IMR-90 (cell line): ENCODE measurements around the gene RCBTB1. TPM values are rescaled to one million over a fixed set of nuclear protein-coding genes. Genes with fewer than 3 reads are reported as not detected.

Source experiments
- ATAC-seq: fragments of 200-7000 bp; cut with Tn5 transposase; 2 replicates; pipeline ENCODE4 v1.9.1; 2020; ENCODE audit warnings: low read depth, mild to moderate bottlenecking, moderate library complexity
- BruUV-seq: library from RNA; stranded (reverse); fragments of 400-500 nt; replicated peaks from 2 replicates; lab custom pipeline; 2021; lab: Mats Ljungman, UMichigan
- CTCF ChIA-PET: fragments of 300-600 bp; formaldehyde crosslinking; extraction: SDS; loops from one replicate; lab custom pipeline; 2021; ENCODE audit warnings: antibody characterized with exemption; lab: Yijun Ruan, JAX
- POLR2A ChIA-PET: fragments of 300-600 bp; sonication (Branson Sonifier 250); formaldehyde crosslinking; loops from one replicate; lab custom pipeline; 2022; ENCODE audit warnings: antibody characterized with exemption; ENCODE audit not compliant: unreplicated experiment; lab: Charles Lee
- DNase-seq: peaks from one replicate; pipeline ENCODE4 v3.0.0; 2013
- H2AFZ ChIP-seq: replicated peaks from 2 replicates; pipeline ENCODE3; 2013; ENCODE audit warnings: low read length, mild to moderate bottlenecking; ENCODE audit not compliant: poor library complexity
- H2AK5ac ChIP-seq: 2 replicates; pipeline ENCODE4 v1.6.1; 2013; ENCODE audit warnings: low read depth, low read length, inconsistent platforms
- H2AK9ac ChIP-seq: replicated peaks from 2 replicates; pipeline ENCODE3; 2013; ENCODE audit warnings: mild to moderate bottlenecking, low read depth, low read length, moderate library complexity; ENCODE audit not compliant: poor library complexity
- H2BK120ac ChIP-seq: 2 replicates; pipeline ENCODE4 v1.6.1; 2013; ENCODE audit warnings: low read depth, low read length, inconsistent platforms
- H2BK15ac ChIP-seq: 3 replicates; pipeline ENCODE4 v1.6.1; 2013; ENCODE audit warnings: low read depth, low read length, inconsistent platforms
- H2BK20ac ChIP-seq: 2 replicates; pipeline ENCODE4 v1.6.1; 2013; ENCODE audit warnings: low read depth, mild to moderate bottlenecking, inconsistent platforms, low read length, moderate library complexity
- H2BK5ac ChIP-seq: 2 replicates; pipeline ENCODE4 v1.6.1; 2013; ENCODE audit warnings: mild to moderate bottlenecking, low read depth, low read length, inconsistent platforms; ENCODE audit not compliant: poor library complexity, severe bottlenecking
- H3K14ac ChIP-seq: replicated peaks from 2 replicates; pipeline ENCODE4 v1.6.1; 2013; ENCODE audit warnings: low read depth, low read length, inconsistent platforms
- H3K18ac ChIP-seq: 2 replicates; pipeline ENCODE4 v1.6.1; 2013; ENCODE audit warnings: low read depth, low read length, control low read depth
- H3K23ac ChIP-seq: 2 replicates; pipeline ENCODE4 v1.6.1; 2013; ENCODE audit warnings: low read depth, low read length, inconsistent platforms
- H3K27ac ChIP-seq: 2 replicates; pipeline ENCODE4 v1.5.1; 2013; ENCODE audit warnings: mild to moderate bottlenecking, control low read depth, low read length; ENCODE audit not compliant: insufficient read depth
- H3K27me3 ChIP-seq: 2 replicates; pipeline ENCODE4 v1.6.1; 2013; ENCODE audit warnings: low read length; ENCODE audit not compliant: control insufficient read depth, insufficient read depth
- H3K36me3 ChIP-seq: 2 replicates; pipeline ENCODE4 v1.6.1; 2013; ENCODE audit warnings: low read length, mixed read lengths; ENCODE audit not compliant: control insufficient read depth, insufficient read depth
- H3K4ac ChIP-seq: 2 replicates; pipeline ENCODE4 v1.6.1; 2013; ENCODE audit warnings: low read depth, low read length, inconsistent platforms
- H3K4me1 ChIP-seq: 2 replicates; pipeline ENCODE4 v1.6.1; 2013; ENCODE audit warnings: low read length, mixed read lengths; ENCODE audit not compliant: control insufficient read depth, insufficient read depth
- H3K4me2 ChIP-seq: 2 replicates; pipeline ENCODE4 v1.6.1; 2013; ENCODE audit warnings: low read depth, mild to moderate bottlenecking, control low read depth, low read length, moderate library complexity
- H3K4me3 ChIP-seq: 2 replicates; pipeline ENCODE4 v1.5.1; 2013; ENCODE audit warnings: low read depth, mild to moderate bottlenecking, control low read depth, low read length, moderate library complexity; ENCODE audit not compliant: insufficient read depth
- H3K56ac ChIP-seq: 2 replicates; pipeline ENCODE4 v1.6.1; 2013; ENCODE audit warnings: low read length, inconsistent platforms; ENCODE audit not compliant: insufficient read depth; ENCODE audit errors: extremely low read depth
- H3K79me1 ChIP-seq, 2 experiments: 2 replicates each; pipeline ENCODE4 v1.6.1; 2013; ENCODE audit warnings: low read length in 2 of 2, inconsistent platforms in 1 of 2, low read depth in 1 of 2
- H3K9ac ChIP-seq: 2 replicates; pipeline ENCODE4 v1.6.1; 2013; ENCODE audit warnings: low read depth, low read length, control low read depth
- H3K9me1 ChIP-seq: 2 replicates; pipeline ENCODE4 v1.6.1; 2013; ENCODE audit warnings: low read length, inconsistent platforms; ENCODE audit not compliant: insufficient read depth
- H3K9me3 ChIP-seq: 2 replicates; pipeline ENCODE4 v1.6.1; 2013; ENCODE audit warnings: low read length; ENCODE audit not compliant: control insufficient read depth, insufficient read depth
- H4K20me1 ChIP-seq: 2 replicates; pipeline ENCODE4 v1.6.1; 2013; ENCODE audit warnings: low read length, inconsistent platforms; ENCODE audit not compliant: insufficient read depth
- H4K5ac ChIP-seq: 2 replicates; pipeline ENCODE4 v1.6.1; 2013; ENCODE audit warnings: mild to moderate bottlenecking, low read depth, low read length, control low read depth
- H4K8ac ChIP-seq, 2 experiments: 2 replicates each; pipeline ENCODE4 v1.6.1; 2013; ENCODE audit warnings: low read depth in 2 of 2, low read length in 2 of 2, control low read depth in 1 of 2, inconsistent platforms in 1 of 2
- H4K91ac ChIP-seq: 2 replicates; pipeline ENCODE4 v1.6.1; 2013; ENCODE audit warnings: low read depth, low read length, inconsistent platforms; ENCODE audit not compliant: insufficient read depth
- BHLHE40 ChIP-seq: fragments of 150-350 bp; IDR thresholded peaks from 2 replicates; pipeline ENCODE4 v1.6.1; 2016; ENCODE audit warnings: mild to moderate bottlenecking, low read depth, low read length
- CEBPB ChIP-seq: IDR thresholded peaks from 2 replicates; pipeline ENCODE4 v1.6.1; 2012; ENCODE audit warnings: low read depth, low read length, improper control_type of control experiment
- FOS ChIP-seq: fragments of 150-350 bp; IDR thresholded peaks from 2 replicates; pipeline ENCODE4 v1.6.1; 2016; ENCODE audit warnings: low read depth, low read length
- MAFK ChIP-seq: IDR thresholded peaks from 2 replicates; pipeline ENCODE4 v1.6.1; 2012; ENCODE audit warnings: low read depth, low read length, improper control_type of control experiment
- MXI1 ChIP-seq: IDR thresholded peaks from 2 replicates; pipeline ENCODE4 v1.6.1; 2012; ENCODE audit warnings: low read depth, mild to moderate bottlenecking, low read length, moderate library complexity, borderline replicate concordance
- RFX5 ChIP-seq: IDR thresholded peaks from 2 replicates; pipeline ENCODE4 v1.8.0; 2012; ENCODE audit warnings: low read depth, mild to moderate bottlenecking, low read length, moderate library complexity
- SMC3 ChIP-seq: fragments of 150-350 bp; IDR thresholded peaks from 2 replicates; pipeline ENCODE4 v1.6.1; 2016; ENCODE audit warnings: low read depth, mild to moderate bottlenecking, antibody characterized with exemption, low read length, moderate library complexity
- WGBS, 2 experiments: methylation state at CpG; one replicate each; pipeline versions ENCODE4 v1.1.5 to v1.1.7; 2013; ENCODE audit warnings: missing lambda C conversion rate in 2 of 2; ENCODE audit not compliant: insufficient read length in 1 of 2; ENCODE audit errors: extremely low coverage in 2 of 2; 5-methylcytosine and 5-hydroxymethylcytosine counted together
- dilution Hi-C: fragments of 300-500 bp; cut with HindIII; formaldehyde crosslinking; loops from one replicate; pipeline ENCODE4 v1.14.3; 2018; ENCODE audit warnings: low sequenced_read_pairs; ENCODE audit not compliant: unreplicated experiment
- in situ Hi-C: fragments of 300-500 bp; cut with MboI; formaldehyde crosslinking; loops from 3 replicates; pipeline ENCODE4 v1.14.3; 2019; ENCODE audit warnings: low sequenced_read_pairs, inconsistent platforms, mixed read lengths
- intact Hi-C: fragments of 100-400 bp; cut with micrococcal nuclease; formaldehyde crosslinking; loops from 2 replicates; pipeline ENCODE4 v1.10.0; 2022
- polyA plus RNA-seq, 3 experiments: library from polyadenylated mRNA; depleted of rRNA; stranded (reverse); fragments of >200 nt; gene quantifications; 2 replicates each; pipeline ENCODE4 v1.2.3, GENCODE V29; 2012; ENCODE audit warnings: low replicate concordance in 1 of 3
- total RNA-seq: library from RNA; depleted of rRNA; stranded (reverse); fragments of >200 nt; gene quantifications from 2 replicates; pipeline ENCODE4 v1.2.3, GENCODE V29; 2012
- TF ChIP-seq, protein P1 (sequence below): fragments of 150-350 bp; IDR thresholded peaks from 2 replicates; pipeline ENCODE4 v1.6.1; 2017; ENCODE audit warnings: mild to moderate bottlenecking, antibody characterized with exemption, low read length, low read depth

RCBTB1 gene
- total and polyA plus RNA-seq, 2 of the 4 experiments (the other 2 are of a cell fraction) = 11.3 to 11.6 TPM

DNA sequence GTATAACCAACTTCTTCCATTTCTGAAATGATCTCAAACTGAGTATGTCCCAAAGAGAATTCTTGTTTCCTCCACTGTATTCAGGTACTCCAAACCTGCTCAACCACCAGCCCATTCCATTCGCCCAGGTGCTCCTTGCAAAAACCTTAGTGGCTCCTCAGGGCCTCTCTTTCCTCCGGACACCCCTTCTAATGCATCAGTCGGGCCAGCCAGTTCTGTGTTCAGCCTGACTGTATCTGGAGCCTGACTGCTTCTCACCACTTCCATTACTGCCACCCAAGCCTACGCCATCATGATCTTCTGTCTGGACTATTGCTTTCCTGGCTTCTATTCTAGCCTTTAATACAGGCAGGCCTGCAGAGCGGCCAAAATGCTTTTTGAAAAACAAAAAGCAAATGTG lies 88.1 kb downstream of the RCBTB1 start:
- Histone ChIP-seq H4K8ac (no peak overlapping the region), H3K27me3 (no peaks in the 10 kb centered on the region), H3K4me1 (peaks cover 12% of the 10 kb centered on the region), H3K9me1 (peaks cover 14% of the 10 kb centered on the region; the same call in 1 of the 2 replicates), H2AK9ac (no peak overlapping the region), H3K27ac (no peak overlapping the region), H3K36me3 (no peaks in the 10 kb centered on the region; the same call in 1 of the 2 replicates), H3K23ac (0 out of 2 replicates have a peak overlapping the region, but pooled peaks have one; percentile 13), H2BK5ac (no peak overlapping the region), H4K91ac (no peak overlapping the region; the same call in none of the 2 replicates), H4K5ac (no peak overlapping the region), H3K9ac (no peak overlapping the region), H2BK15ac (peak overlapping the region; percentile 36; the same call in 1 of the 3 replicates), H3K4ac (peak overlapping the region; percentile 19; the same call in 1 of the 2 replicates), H3K4me3 (no peak overlapping the region), H2AFZ (no peak overlapping the region), H3K56ac (no peak overlapping the region), H3K14ac (no peak overlapping the region), H4K20me1 (no peaks in the 10 kb centered on the region), H3K79me1 (peaks cover 0 to 27% of the 10 kb centered on the region in 2 experiments; a peak in 3 of 4 replicates), H2BK20ac (peak overlapping the region; percentile 6; the same call in 1 of the 2 replicates), H2BK120ac (no peak overlapping the region; the same call in 1 of the 2 replicates), H3K18ac (no peak overlapping the region), H3K4me2 (no peak overlapping the region), H3K9me3 (no peaks in the 10 kb centered on the region), H2AK5ac (peak overlapping the region; percentile 59)
- ChIA-PET POLR2A (interaction anchor here (0.5 kb wide), 1 partner anchor 53 kb away, joined by 3 read pairs; the partner anchor contains the start of genes CAB39L and SETDB2), CTCF (no interaction called here)
- TSS peak; percentile 14 for BruUV-seq
- intact Hi-C loops = no loop called here
- no peak for TF ChIP-seq SMC3
- TF ChIP-seq, protein P1, sequence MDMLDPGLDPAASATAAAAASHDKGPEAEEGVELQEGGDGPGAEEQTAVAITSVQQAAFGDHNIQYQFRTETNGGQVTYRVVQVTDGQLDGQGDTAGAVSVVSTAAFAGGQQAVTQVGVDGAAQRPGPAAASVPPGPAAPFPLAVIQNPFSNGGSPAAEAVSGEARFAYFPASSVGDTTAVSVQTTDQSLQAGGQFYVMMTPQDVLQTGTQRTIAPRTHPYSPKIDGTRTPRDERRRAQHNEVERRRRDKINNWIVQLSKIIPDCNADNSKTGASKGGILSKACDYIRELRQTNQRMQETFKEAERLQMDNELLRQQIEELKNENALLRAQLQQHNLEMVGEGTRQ = no peak
- no peak for TF ChIP-seq BHLHE40
- TF ChIP-seq MXI1 = no peak
- TF ChIP-seq FOS = no peak
- no peak for TF ChIP-seq RFX5
- no peak for TF ChIP-seq MAFK
- TF ChIP-seq CEBPB = no peak
- ATAC-seq (no peak), DNase-seq (no peak)
- 89% methylated on average over 3 of the region's 5 CpGs; no CpG with 5 or more reads in 1 of the 2 experiments for WGBS, 2 experiments
- dilution Hi-C loops = no loop called here
- in situ Hi-C loops = no loop called here
